NCI-H2081 treated with DMSO at 0.1 percent for 48 hours (cell line): ENCODE results near the gene SCYL1.
A peak's percentile ranks its signal among the peaks of the same experiment; 100 is the strongest.
"Not testable (repeated sequence)": the region's sequence is repeated elsewhere in the genome, so short reads cannot be mapped to it uniquely, and the experiment has no call there.

Experiments used
- DNase-seq: peaks from one replicate; lab custom pipeline; 2025; lab: John Stamatoyannopoulos, UW

The SCYL1 gene

GRCh38 chr11:65554842-65555430, 30.1 kb downstream of the SCYL1 start:
- DNase-seq = no peak

- no peak for DNase-seq
These were observed 30.9 kb downstream of the SCYL1 start for GRCh38 chr11:65555693-65556231.

GRCh38 chr11:65556470-65557279, 31.8 kb downstream of the SCYL1 start:
- DNase-seq = no peak

- DNase-seq = no peak
These were observed 32.6 kb downstream of the SCYL1 start for GRCh38 chr11:65557280-65558001.

- no peak for DNase-seq
These were observed 33.4 kb downstream of the SCYL1 start, which contains the start of gene LTBP3 for GRCh38 chr11:65558002-65558929. Gene LTBP3, minus strand, starts transcription at chr11:65558359. Its CDS starts 400 bp downstream, at chr11:65557959.

GRCh38 chr11:65558930-65559509, 34.1 kb downstream of the SCYL1 start:
- no peak for DNase-seq

GRCh38 chr11:65559535-65559934, 34.7 kb downstream of the SCYL1 start:
- DNase-seq = no peak

GRCh38 chr11:65559951-65560537, 35.2 kb downstream of the SCYL1 start:
- DNase-seq = no peak

GRCh38 chr11:65560555-65561418, 35.9 kb downstream of the SCYL1 start:
- DNase-seq = no peak

GRCh38 chr11:65562020-65562419, 37.1 kb downstream of the SCYL1 start:
- no peak for DNase-seq

- no peak for DNase-seq
These were observed 37.9 kb downstream of the SCYL1 start for GRCh38 chr11:65562788-65563187.

- no peak for DNase-seq
These were observed 38.7 kb downstream of the SCYL1 start for GRCh38 chr11:65563601-65564000.

GRCh38 chr11:65564879-65565559, 40.1 kb downstream of the SCYL1 start:
- not testable (repeated sequence) for DNase-seq

GRCh38 chr11:65565624-65566453, 41.0 kb downstream of the SCYL1 start:
- DNase-seq = no peak

- no peak for DNase-seq
These were observed 44.5 kb downstream of the SCYL1 start for GRCh38 chr11:65569164-65569972.

GRCh38 chr11:65569973-65570918, 45.4 kb downstream of the SCYL1 start, which contains the start of gene ZNRD2:
Gene ZNRD2, plus strand, starts transcription at chr11:65570477. Its CDS starts 15 bp downstream, at chr11:65570492.
- peak; percentile 80 for DNase-seq
